Hepatocyte (in vitro differentiated cells): ENCODE measurements around the gene NPM1. TPM values are rescaled to one million over a fixed set of nuclear protein-coding genes. Genes with fewer than 3 reads are reported as not detected.

ENCODE experiments used
- DNase-seq: peaks from one replicate; pipeline ENCODE4 v3.0.0-alpha.2; 2016; ENCODE audit warnings: low spot score
- H2AFZ ChIP-seq: fragments of 200-600 bp; sonication (generic); 2 replicates; pipeline ENCODE4 v1.6.0; 2016; ENCODE audit warnings: antibody characterized with exemption, mild to moderate bottlenecking
- H3K27ac ChIP-seq: fragments of 200-600 bp; sonication (generic); 2 replicates; pipeline ENCODE4 v1.5.1; 2016; ENCODE audit warnings: mild to moderate bottlenecking
- H3K27me3 ChIP-seq: fragments of 200-600 bp; sonication (generic); 2 replicates; pipeline ENCODE4 v1.6.1; 2016
- H3K36me3 ChIP-seq: fragments of 200-600 bp; sonication (generic); replicated peaks from 2 replicates; pipeline ENCODE4 v1.5.1; 2016; ENCODE audit warnings: low read depth; ENCODE audit not compliant: insufficient read depth
- H3K4me1 ChIP-seq: fragments of 200-600 bp; sonication (generic); 2 replicates; pipeline ENCODE4 v1.5.1; 2016; ENCODE audit warnings: mild to moderate bottlenecking, moderate library complexity; ENCODE audit not compliant: insufficient read depth
- H3K4me2 ChIP-seq: fragments of 200-600 bp; sonication (generic); 2 replicates; pipeline ENCODE4 v1.6.0; 2016
- H3K4me3 ChIP-seq: fragments of 200-600 bp; sonication (generic); 2 replicates; pipeline ENCODE4 v1.5.1; 2016; ENCODE audit warnings: mild to moderate bottlenecking
- H3K79me2 ChIP-seq: fragments of 200-600 bp; sonication (generic); 2 replicates; pipeline ENCODE4 v1.6.0; 2017; ENCODE audit warnings: mild to moderate bottlenecking
- H3K9me2 ChIP-seq: fragments of 200-600 bp; sonication (generic); replicated peaks from 2 replicates; pipeline ENCODE4 v1.6.0; 2017; ENCODE audit warnings: mild to moderate bottlenecking; ENCODE audit not compliant: insufficient read depth
- H3K9me3 ChIP-seq: fragments of 200-600 bp; sonication (generic); 2 replicates; pipeline ENCODE4 v1.5.1; 2016; ENCODE audit warnings: low read depth, mild to moderate bottlenecking
- H4K20me1 ChIP-seq: fragments of 200-600 bp; sonication (generic); 2 replicates; pipeline ENCODE4 v1.6.0; 2016; ENCODE audit warnings: mild to moderate bottlenecking; ENCODE audit not compliant: insufficient read depth, poor library complexity, severe bottlenecking
- EZH2 ChIP-seq: fragments of 200-600 bp; sonication (generic); IDR thresholded peaks from 2 replicates; pipeline ENCODE4 v1.6.1; 2016; ENCODE audit warnings: antibody characterized with exemption, mild to moderate bottlenecking, borderline replicate concordance
- EZH2phosphoT487 ChIP-seq: fragments of 200-600 bp; sonication (generic); IDR thresholded peaks from one replicate; pipeline ENCODE4 v1.6.1; 2018; ENCODE audit warnings: antibody characterized with exemption, mild to moderate bottlenecking, low read depth, moderate library complexity; ENCODE audit not compliant: unreplicated experiment, severe bottlenecking
- WGBS: methylation state at CpG from one replicate; pipeline ENCODE4 v1.1.6; 2016; ENCODE audit warnings: low lambda C conversion rate; ENCODE audit errors: missing lambda C conversion rate; 5-methylcytosine and 5-hydroxymethylcytosine counted together
- polyA plus RNA-seq: library from polyadenylated mRNA; unstranded; fragments of >200 nt; fragmentation: Nextera tagmentation; extraction: Ambion mirVana; gene quantifications from 2 replicates; pipeline ENCODE4 v1.2.1, GENCODE V29; 2016
- total RNA-seq: library from RNA; depleted of rRNA; stranded (reverse); fragments of >200 nt; gene quantifications from 2 replicates; pipeline ENCODE4 v1.2.3, GENCODE V29; 2014
- TF ChIP-seq, protein P1 (sequence below): fragments of 200-600 bp; sonication (generic); IDR thresholded peaks from 2 replicates; pipeline ENCODE4 v1.5.1; 2016; ENCODE audit warnings: antibody characterized with exemption, mild to moderate bottlenecking; ENCODE audit not compliant: poor library complexity

NPM1 gene
- total and polyA plus RNA-seq, 2 experiments from 2014 or later, result 443 to 1,088 TPM

DNA sequence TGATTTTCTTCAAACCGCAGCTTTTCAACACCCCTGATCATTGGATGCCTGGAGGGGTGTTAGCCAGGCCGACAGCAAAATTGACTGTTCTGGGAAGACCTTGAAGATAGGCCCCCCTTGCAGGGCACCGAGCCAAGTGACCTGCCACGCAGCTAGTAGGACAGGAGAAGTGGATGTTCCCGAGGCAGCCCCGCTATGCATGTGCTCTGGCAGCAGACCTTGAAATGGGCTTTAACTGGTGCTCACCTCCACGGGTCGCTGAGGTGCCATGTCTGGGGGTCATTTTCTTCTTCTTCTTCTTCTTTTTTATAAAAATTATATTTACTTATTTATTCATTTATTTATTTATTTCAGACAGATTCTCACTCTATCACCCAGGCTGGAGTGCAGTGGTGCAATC, 44.4 kb downstream of the NPM1 start:
- H3K27ac ChIP-seq, result no peak overlapping the region
- H3K9me3 ChIP-seq, result no peaks in the 10 kb centered on the region
- H3K27me3 ChIP-seq, result no peaks in the 10 kb centered on the region
- TF ChIP-seq EZH2phosphoT487 (no peak), EZH2 (no peak)
- TF ChIP-seq, protein P1, sequence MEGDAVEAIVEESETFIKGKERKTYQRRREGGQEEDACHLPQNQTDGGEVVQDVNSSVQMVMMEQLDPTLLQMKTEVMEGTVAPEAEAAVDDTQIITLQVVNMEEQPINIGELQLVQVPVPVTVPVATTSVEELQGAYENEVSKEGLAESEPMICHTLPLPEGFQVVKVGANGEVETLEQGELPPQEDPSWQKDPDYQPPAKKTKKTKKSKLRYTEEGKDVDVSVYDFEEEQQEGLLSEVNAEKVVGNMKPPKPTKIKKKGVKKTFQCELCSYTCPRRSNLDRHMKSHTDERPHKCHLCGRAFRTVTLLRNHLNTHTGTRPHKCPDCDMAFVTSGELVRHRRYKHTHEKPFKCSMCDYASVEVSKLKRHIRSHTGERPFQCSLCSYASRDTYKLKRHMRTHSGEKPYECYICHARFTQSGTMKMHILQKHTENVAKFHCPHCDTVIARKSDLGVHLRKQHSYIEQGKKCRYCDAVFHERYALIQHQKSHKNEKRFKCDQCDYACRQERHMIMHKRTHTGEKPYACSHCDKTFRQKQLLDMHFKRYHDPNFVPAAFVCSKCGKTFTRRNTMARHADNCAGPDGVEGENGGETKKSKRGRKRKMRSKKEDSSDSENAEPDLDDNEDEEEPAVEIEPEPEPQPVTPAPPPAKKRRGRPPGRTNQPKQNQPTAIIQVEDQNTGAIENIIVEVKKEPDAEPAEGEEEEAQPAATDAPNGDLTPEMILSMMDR, result no peak
- H4K20me1 ChIP-seq, result no peaks in the 10 kb centered on the region
- H3K4me2 ChIP-seq, result no peak overlapping the region
- H3K4me1 ChIP-seq, result no peaks in the 10 kb centered on the region
- H3K4me3 ChIP-seq, result no peak overlapping the region
- no peaks in the 10 kb centered on the region for H3K79me2 ChIP-seq
- no peaks in the 10 kb centered on the region for H3K9me2 ChIP-seq
- H3K36me3 ChIP-seq, result no peaks in the 10 kb centered on the region
- 88% methylated on average over 8 of the region's 8 CpGs for WGBS
- H2AFZ ChIP-seq, result no peak overlapping the region
- DNase-seq, result no peak

DNA sequence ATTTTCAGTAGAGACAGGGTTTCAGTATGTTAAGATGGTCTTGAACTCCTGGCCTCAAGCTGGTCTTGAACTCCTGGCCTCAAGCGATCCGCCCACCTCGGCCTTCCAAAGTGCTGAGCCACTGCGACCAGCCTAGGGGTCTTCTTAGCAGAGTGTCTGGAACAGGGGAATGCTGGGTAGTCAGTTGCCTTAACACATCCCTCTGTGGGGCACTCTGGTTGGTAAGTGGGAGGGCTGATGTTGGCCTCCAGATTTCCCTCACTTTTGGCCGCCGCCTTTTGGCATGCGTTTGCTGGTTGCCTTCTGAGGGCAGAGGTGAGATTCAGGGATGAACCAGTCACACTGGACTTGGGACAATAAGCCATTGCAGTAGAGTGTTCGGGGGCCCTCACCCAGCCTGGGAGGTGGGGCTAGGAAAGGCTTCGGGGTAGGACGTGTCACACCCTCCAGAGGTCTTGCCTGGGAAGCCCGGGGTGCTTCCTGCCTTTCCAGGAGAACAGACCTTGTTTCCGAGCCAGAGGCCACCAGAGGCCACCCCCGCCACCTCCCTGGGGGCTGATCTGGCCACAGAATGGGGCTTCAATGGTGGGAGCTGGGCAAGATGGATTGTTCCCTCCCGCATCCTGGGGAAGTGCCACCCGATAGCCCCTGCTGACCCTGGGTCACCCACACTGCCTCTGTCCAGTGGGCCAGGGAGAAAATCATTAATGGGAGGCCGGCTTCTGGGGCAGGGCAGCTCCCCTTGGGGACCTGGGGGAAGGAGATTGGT, 45.1 kb downstream of the NPM1 start:
- H3K27me3 ChIP-seq, result no peaks in the 10 kb centered on the region
- no peaks in the 10 kb centered on the region for H3K79me2 ChIP-seq
- DNase-seq, result no peak
- WGBS, result 92% methylated on average over 16 of the region's 16 CpGs
- no peaks in the 10 kb centered on the region for H3K36me3 ChIP-seq
- H3K9me3 ChIP-seq, result no peaks in the 10 kb centered on the region
- no peak overlapping the region for H3K4me2 ChIP-seq
- H3K27ac ChIP-seq, result no peak overlapping the region
- no peaks in the 10 kb centered on the region for H4K20me1 ChIP-seq
- no peaks in the 10 kb centered on the region for H3K9me2 ChIP-seq
- no peak overlapping the region for H2AFZ ChIP-seq
- TF ChIP-seq, protein P1, result no peak
- no peak for TF ChIP-seq EZH2
- no peak for TF ChIP-seq EZH2phosphoT487
- H3K4me1 ChIP-seq, result no peaks in the 10 kb centered on the region
- no peak overlapping the region for H3K4me3 ChIP-seq

DNA sequence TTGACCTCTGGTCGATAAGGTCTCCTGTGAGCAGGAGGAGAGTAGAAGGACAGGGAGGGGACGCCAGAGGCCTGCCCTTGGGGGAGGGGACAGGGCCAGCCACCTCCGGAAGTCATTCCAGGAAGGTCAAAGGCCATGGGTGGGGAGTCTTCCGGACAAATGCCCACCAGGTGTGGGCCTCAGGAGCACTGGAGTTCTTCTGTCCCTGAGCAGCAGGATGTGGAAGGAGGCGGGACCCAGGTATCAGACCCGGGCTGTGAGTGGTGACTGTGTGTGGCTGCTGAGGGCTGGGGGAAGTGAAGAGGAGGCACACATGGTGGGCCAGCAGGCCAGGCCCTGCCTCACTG, 45.7 kb downstream of the NPM1 start:
- 53% methylated on average over 6 of the region's 6 CpGs for WGBS
- Histone ChIP-seq H4K20me1 (no peaks in the 10 kb centered on the region), H3K79me2 (no peaks in the 10 kb centered on the region), H2AFZ (no peak overlapping the region), H3K36me3 (no peaks in the 10 kb centered on the region), H3K9me3 (no peaks in the 10 kb centered on the region), H3K9me2 (no peaks in the 10 kb centered on the region), H3K4me1 (no peaks in the 10 kb centered on the region), H3K4me2 (no peak overlapping the region), H3K27me3 (no peaks in the 10 kb centered on the region), H3K27ac (no peak overlapping the region), H3K4me3 (no peak overlapping the region)
- TF ChIP-seq, protein P1, result no peak
- TF ChIP-seq EZH2phosphoT487 (no peak), EZH2 (no peak)
- no peak for DNase-seq
